ENCODE data around the gene BIN2. TPM values are rescaled to one million over a fixed set of nuclear protein-coding genes. Genes with fewer than 3 reads are reported as not detected.
"Not testable (repeated sequence)": the region's sequence is repeated elsewhere in the genome, so short reads cannot be mapped to it uniquely, and the experiment has no call there.

Gene BIN2
- total and polyA plus RNA-seq, 2 donors from 2014 or later, result 3.4 to 15.6 TPM

DNA sequence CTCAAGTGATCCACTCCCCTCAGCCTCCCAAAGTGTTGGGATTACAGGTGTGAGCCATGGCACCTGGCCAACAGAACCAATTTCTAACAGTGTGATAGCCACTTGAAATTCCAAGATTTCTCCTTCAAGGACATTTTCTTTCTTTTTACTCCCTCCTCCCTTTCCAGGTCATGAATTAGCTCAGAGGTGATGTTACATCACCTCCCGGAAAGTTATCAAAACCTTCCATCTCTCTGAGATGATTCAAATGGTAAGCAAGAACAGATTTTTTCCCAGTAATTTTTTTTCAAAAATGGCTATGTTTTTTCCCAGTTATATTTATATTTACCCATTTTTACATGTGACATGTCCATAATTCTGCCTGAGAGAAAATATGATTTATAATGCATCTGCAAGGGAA, 38.1 kb downstream of the BIN2 start:
- H3K4me3 ChIP-seq (ENCODE audit: low read length in 3 of 3), result no peak overlapping the region
- H3K27me3 ChIP-seq (ENCODE audit: control insufficient read depth, insufficient read depth, low read length), result no peaks in the 10 kb centered on the region
- H3K9me3 ChIP-seq (ENCODE audit: control insufficient read depth in 2 of 3, insufficient read depth in 1 of 3, low read length in 3 of 3), result no peaks in the 10 kb centered on the region
- no peaks in the 10 kb centered on the region for H3K36me3 ChIP-seq (ENCODE audit: control insufficient read depth in 2 of 3, insufficient read depth in 3 of 3, low read length in 3 of 3)
- intact Hi-C loops (cut with DNase I), result no loop called here
- H3K4me1 ChIP-seq (ENCODE audit: control insufficient read depth in 2 of 3, insufficient read depth in 2 of 3, low read depth in 1 of 3, low read length in 3 of 3), result no peaks in the 10 kb centered on the region
- no peak overlapping the region for H3K9ac ChIP-seq (ENCODE audit: low read length in 3 of 3)
- DNase-seq (no peak), FAIRE-seq (no peak)
- H3K27ac ChIP-seq (ENCODE audit: low read depth in 2 of 2, low read length in 2 of 2), result no peak overlapping the region
- TF ChIP-seq CTCF (IDR thresholded peaks at IDR 0.05; ENCODE audit: borderline replicate concordance, extremely low read depth, insufficient read depth), result no peak

DNA sequence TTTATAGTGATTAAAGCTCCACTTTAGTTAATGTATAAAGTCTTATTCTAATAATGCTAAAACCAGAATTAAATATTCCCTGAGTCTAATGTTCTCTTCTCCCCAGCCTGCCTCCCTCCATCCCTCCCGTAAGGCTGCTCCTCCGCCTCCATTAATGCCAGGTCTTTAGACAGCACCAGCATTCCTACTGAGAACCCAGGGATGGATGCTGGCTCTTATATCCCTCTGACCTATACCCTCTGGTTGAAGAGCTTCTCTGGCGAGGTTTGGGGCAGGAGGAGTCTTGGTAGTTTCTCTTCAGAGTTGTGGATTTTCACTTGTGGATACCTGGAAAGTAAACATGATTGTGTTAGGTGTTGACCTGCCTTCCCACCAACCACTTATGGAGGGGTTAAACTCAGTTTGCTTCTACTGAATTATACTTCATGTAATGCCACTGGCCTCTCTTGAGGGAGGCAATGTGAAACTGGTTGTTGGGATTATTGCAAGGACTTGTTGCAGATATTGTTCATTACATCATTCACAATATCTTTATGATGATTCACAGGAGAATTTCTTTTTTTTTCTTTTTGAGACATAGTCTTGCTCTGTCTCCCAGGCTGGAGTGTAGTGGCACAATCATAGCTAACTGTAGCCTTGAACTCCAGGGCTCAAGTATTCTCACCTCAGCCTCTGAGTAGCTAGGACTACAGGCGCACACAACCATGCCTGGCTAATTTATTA, 42.6 kb downstream of the BIN2 start:
- TF ChIP-seq CTCF (IDR thresholded peaks at IDR 0.05; ENCODE audit: borderline replicate concordance, extremely low read depth, insufficient read depth), result no peak
- intact Hi-C loops (cut with DNase I), result no loop called here
- FAIRE-seq, result no peak

GRCh38 chr12:51275088-51275487, 48.9 kb downstream of the BIN2 start:
- no peaks in the 10 kb centered on the region for H3K9me3 ChIP-seq (ENCODE audit: control insufficient read depth in 2 of 3, insufficient read depth in 1 of 3, low read length in 3 of 3)
- DNase-seq (no peak), FAIRE-seq (no peak)
- no peak overlapping the region for H3K4me3 ChIP-seq (ENCODE audit: low read length in 3 of 3)
- H3K4me1 ChIP-seq (ENCODE audit: control insufficient read depth in 2 of 3, insufficient read depth in 2 of 3, low read depth in 1 of 3, low read length in 3 of 3), result no peaks in the 10 kb centered on the region
- no peaks in the 10 kb centered on the region for H3K36me3 ChIP-seq (ENCODE audit: control insufficient read depth in 2 of 3, insufficient read depth in 3 of 3, low read length in 3 of 3)
- no peak for TF ChIP-seq CTCF (IDR thresholded peaks at IDR 0.05; ENCODE audit: borderline replicate concordance, extremely low read depth, insufficient read depth)
- H3K27me3 ChIP-seq (ENCODE audit: control insufficient read depth, insufficient read depth, low read length), result peaks cover 2% of the 10 kb centered on the region
- intact Hi-C loops (cut with DNase I), result no loop called here
- H3K9ac ChIP-seq (ENCODE audit: low read length in 3 of 3), result no peak overlapping the region
- no peak overlapping the region for H3K27ac ChIP-seq (ENCODE audit: low read depth in 2 of 2, low read length in 2 of 2)

More for the DNA sequence above, 42.6 kb downstream of the BIN2 start:
- no peak overlapping the region for H3K4me3 ChIP-seq (ENCODE audit: low read length in 3 of 3)
- no peaks in the 10 kb centered on the region for H3K9me3 ChIP-seq (ENCODE audit: control insufficient read depth in 2 of 3, insufficient read depth in 1 of 3, low read length in 3 of 3)
- no peak for DNase-seq
- no peak overlapping the region for H3K27ac ChIP-seq (ENCODE audit: low read depth in 2 of 2, low read length in 2 of 2)
- no peaks in the 10 kb centered on the region for H3K27me3 ChIP-seq (ENCODE audit: control insufficient read depth, insufficient read depth, low read length)
- no peak overlapping the region for H3K9ac ChIP-seq (ENCODE audit: low read length in 3 of 3)
- H3K36me3 ChIP-seq (ENCODE audit: control insufficient read depth in 2 of 3, insufficient read depth in 3 of 3, low read length in 3 of 3), result no peaks in the 10 kb centered on the region
- no peaks in the 10 kb centered on the region for H3K4me1 ChIP-seq (ENCODE audit: control insufficient read depth in 2 of 3, insufficient read depth in 2 of 3, low read depth in 1 of 3, low read length in 3 of 3)

- H3K4me3 ChIP-seq (ENCODE audit: low read length in 3 of 3); H3K27ac ChIP-seq (ENCODE audit: low read depth in 2 of 2, low read length in 2 of 2); intact Hi-C loops (cut with DNase I); DNase-seq; H3K27me3 ChIP-seq (ENCODE audit: control insufficient read depth, insufficient read depth, low read length); H3K9me3 ChIP-seq (ENCODE audit: control insufficient read depth in 2 of 3, insufficient read depth in 1 of 3, low read length in 3 of 3); FAIRE-seq; H3K36me3 ChIP-seq (ENCODE audit: control insufficient read depth in 2 of 3, insufficient read depth in 3 of 3, low read length in 3 of 3); H3K4me1 ChIP-seq (ENCODE audit: control insufficient read depth in 2 of 3, insufficient read depth in 2 of 3, low read depth in 1 of 3, low read length in 3 of 3); H3K9ac ChIP-seq (ENCODE audit: low read length in 3 of 3): not testable (repeated sequence)
These were observed 51.2 kb downstream of the BIN2 start for GRCh38 chr12:51272810-51273209.

All from kidney (tissue), 14 donors.